Measurements from ENCODE around the gene OR2T35.
"Not testable (repeated sequence)": the region's sequence is repeated elsewhere in the genome, so short reads cannot be mapped to it uniquely, and the experiment has no call there.

The OR2T35 gene

DNA sequence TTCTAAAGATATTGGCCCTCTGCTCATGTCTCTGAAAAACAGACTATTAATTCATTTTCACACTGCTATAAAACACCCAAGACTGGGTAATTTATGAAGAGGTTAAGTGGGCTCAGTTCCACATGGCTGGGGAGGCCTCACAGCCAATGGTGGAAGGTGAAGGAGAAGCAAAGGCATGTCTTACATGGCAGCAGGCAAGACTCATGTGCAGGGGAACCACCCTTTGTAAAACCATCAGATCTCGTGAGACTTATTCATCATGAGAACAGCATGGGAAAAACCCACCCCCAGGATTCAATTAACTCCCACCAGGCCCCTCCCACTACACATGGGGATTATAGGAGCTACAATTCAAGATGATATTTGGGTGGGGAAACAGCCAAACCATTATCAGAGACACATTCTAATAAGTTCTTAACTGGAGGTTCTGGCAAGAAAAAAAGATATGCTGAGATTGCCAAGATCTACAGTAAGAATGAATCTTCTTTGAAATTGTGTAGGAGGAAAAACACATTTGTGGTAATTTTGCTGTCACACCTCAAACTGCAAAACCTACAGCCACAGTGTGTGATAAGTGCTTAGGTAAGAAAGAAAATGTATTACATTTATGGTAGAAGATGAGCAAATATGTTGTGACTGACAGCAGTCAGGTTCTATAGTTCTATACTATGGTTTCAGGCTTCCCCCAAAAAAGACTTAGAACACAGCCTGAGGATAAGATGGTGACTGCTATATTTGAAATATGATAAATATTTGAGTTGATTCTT lies 3.9 kb upstream of the OR2T35 start:
- POLR2A ChIA-PET; CTCF ChIA-PET; DNase-seq (ENCODE audit: low read depth, low spot score); H3K4me3 ChIP-seq (ENCODE audit: low read depth, low read length): not testable (repeated sequence)

DNA sequence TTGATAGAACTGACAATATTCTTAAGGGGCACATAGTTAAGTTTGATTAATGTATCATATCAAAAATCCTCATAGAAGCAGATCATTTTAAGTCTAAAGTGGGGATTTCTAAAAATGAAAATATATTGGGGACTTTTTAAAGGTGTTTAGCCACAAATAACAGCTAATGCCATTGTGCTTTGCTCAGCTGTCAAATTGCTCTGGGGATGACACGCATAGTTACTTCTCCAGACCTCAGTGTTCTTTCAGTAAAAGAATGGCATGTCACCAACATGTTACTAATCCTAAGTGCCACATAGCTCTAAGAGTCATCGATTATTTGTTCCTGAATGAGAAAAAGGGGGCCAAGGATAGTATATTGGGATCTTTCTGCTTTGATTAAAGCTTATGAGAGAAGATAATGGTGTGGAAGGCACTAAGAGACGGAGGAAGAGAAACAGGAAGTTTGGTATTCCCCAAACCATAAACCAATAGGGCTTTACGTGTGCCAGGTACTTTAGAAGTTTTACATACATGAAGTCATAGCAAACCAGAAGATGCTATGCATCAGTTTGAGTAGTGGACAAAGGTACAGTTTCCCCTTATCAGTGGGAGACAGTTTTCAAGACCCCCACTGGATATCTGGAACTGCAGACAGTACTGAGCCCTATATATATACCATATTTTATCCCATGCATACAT lies 2.0 kb downstream of the OR2T35 start:
- CTCF ChIA-PET; H3K4me3 ChIP-seq (ENCODE audit: low read depth, low read length); DNase-seq (ENCODE audit: low read depth, low spot score); POLR2A ChIA-PET: not testable (repeated sequence)

DNA sequence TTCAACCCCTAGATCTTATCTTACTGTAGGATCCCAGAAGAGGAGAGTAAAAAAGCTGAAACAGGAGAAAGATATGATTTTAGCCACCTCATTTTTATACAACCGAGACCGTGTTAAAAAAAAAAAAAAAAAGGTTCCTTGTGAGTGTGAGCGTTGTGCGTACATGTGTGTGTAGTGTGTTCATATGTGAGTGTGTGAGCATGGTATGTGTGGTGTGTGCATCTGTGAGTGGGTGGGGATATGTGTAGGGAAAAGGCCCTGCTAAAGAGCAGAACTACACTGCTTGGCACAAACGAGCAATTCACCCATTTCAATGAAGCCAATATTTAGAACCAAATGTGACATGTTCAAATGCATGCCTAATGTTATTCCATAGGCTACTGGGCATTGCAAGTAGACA lies 3.5 kb downstream of the OR2T35 start:
- H3K4me3 ChIP-seq (ENCODE audit: low read depth, low read length); POLR2A ChIA-PET; DNase-seq (ENCODE audit: low read depth, low spot score); CTCF ChIA-PET: not testable (repeated sequence)

DNA sequence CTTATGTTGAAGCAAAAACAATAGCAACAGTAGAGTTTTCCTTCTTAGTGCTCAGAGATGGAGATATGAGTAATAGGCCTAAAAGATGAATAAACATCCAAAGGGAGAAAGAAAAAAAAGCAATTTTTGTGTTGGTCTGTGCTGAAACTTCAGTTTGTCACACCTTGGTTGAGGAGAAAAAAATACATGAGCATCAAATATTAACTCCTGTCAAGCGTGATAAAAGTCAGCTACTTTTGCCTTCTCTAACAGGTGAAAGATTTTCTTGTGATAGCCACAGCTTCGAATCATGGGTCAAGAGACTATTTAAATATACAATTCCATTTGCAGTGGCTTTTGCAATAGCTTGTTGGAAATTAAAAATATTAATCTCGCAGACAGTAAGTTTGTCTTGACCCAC lies 4.2 kb downstream of the OR2T35 start:
- DNase-seq (ENCODE audit: low read depth, low spot score); H3K4me3 ChIP-seq (ENCODE audit: low read depth, low read length); CTCF ChIA-PET; POLR2A ChIA-PET: not testable (repeated sequence)

DNA sequence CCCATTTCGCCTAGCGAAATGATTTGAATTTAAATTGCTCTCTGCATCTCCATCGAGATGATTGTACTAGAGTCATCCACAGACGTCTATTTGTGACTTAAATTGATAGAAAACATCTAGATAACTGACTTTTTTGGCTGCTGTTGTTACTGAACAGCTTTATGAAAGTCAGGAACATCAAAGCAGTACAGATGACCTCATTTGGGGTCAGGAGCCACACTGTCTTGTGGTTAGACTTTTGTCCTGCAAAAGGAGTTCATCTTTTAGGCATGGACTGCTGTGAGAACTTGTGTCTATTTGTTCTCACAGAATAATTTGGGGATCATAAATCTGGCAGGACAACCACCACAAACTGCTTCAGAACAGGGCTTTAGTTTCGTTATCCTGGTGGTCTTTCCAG lies 5.4 kb downstream of the OR2T35 start:
- H3K4me3 ChIP-seq (ENCODE audit: low read depth, low read length); DNase-seq (ENCODE audit: low read depth, low spot score); CTCF ChIA-PET; POLR2A ChIA-PET: not testable (repeated sequence)

DNA sequence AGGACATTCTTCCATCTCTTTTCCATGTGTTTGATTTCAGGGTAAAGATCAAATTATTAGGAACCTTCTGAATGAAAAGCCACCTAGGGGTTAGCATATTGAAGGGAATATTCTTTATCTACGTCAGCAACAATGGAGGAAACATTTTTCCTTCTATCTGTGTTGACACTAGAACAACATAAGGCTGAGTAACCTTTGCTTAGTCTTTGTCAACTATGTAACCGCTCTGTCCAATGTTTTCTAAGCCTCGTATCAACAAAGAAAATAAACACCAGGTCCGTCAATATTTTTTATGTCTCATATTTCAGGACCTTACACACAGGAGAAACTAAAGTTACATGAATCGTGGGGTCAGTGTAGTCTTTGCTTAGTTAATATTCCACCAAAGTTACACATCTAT lies 8.5 kb downstream of the OR2T35 start:
- H3K4me3 ChIP-seq (ENCODE audit: low read depth, low read length); CTCF ChIA-PET; DNase-seq (ENCODE audit: low read depth, low spot score); POLR2A ChIA-PET: not testable (repeated sequence)

DNA sequence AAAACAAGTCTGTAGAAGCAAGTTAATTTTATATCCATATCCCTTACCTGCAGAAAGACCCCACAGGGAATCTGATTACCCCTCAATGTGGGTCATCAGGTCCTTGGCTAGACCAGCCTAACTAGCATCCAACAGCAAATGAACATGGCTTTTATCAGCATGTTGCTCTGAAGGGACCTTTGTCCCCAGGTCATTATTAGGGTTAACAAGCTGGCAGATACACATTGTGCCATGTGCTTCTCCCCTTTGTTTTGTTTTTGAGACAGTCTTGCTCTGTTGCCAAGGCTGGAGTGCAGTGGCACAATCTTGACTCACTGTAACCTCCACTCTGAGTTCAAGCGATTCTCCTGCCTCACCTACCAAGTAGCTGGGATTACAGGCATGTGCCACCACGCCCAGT lies 10.1 kb downstream of the OR2T35 start, which contains the start of gene OR2T11:
TSS of gene OR2T11 (minus strand) at position 101 of the 400 bp plus-strand sequence. CDS start 7,963 bp downstream, outside the sequence.
- DNase-seq (ENCODE audit: low read depth, low spot score); H3K4me3 ChIP-seq (ENCODE audit: low read depth, low read length); CTCF ChIA-PET; POLR2A ChIA-PET: not testable (repeated sequence)

DNA sequence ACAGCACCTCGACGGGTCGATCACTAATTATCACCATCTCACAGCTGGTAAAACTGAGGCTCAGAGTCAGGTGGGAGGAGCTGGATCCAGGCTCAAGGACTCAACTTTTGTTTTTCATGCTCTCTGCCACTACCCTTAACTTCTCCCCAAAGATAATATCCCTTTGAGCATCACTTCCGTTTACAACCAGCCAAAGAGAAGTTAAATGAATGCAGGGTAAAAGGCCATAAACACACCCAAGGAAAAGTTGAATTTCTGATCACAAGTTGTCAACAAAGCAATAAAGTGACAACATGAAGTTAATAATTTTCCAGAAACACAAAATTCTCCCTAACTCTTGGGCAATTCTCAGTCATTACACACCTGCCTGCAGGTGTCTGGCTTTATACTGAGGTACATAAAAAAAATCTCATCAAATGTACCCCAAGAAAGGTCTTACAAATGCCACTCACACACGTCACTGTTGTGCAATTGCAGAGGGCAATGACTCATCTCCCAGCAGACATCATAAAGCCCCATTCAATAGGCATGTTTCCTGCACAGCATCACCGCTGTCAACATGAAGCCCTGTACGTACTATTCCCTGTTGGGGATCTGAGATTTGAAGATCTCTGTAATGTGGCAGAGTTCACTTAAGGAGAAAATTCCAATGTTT lies 13.6 kb downstream of the OR2T35 start:
- ChIA-PET POLR2A (no interaction called here), CTCF (no interaction called here)
- H3K4me3 ChIP-seq (ENCODE audit: low read depth, low read length): no peak overlapping the region
- TF ChIP-seq, protein P1, sequence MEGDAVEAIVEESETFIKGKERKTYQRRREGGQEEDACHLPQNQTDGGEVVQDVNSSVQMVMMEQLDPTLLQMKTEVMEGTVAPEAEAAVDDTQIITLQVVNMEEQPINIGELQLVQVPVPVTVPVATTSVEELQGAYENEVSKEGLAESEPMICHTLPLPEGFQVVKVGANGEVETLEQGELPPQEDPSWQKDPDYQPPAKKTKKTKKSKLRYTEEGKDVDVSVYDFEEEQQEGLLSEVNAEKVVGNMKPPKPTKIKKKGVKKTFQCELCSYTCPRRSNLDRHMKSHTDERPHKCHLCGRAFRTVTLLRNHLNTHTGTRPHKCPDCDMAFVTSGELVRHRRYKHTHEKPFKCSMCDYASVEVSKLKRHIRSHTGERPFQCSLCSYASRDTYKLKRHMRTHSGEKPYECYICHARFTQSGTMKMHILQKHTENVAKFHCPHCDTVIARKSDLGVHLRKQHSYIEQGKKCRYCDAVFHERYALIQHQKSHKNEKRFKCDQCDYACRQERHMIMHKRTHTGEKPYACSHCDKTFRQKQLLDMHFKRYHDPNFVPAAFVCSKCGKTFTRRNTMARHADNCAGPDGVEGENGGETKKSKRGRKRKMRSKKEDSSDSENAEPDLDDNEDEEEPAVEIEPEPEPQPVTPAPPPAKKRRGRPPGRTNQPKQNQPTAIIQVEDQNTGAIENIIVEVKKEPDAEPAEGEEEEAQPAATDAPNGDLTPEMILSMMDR (IDR thresholded peaks at IDR 0.05; ENCODE audit: insufficient read depth, low read length, missing control alignments): no peak
- DNase-seq (ENCODE audit: low read depth, low spot score): no peak

DNA sequence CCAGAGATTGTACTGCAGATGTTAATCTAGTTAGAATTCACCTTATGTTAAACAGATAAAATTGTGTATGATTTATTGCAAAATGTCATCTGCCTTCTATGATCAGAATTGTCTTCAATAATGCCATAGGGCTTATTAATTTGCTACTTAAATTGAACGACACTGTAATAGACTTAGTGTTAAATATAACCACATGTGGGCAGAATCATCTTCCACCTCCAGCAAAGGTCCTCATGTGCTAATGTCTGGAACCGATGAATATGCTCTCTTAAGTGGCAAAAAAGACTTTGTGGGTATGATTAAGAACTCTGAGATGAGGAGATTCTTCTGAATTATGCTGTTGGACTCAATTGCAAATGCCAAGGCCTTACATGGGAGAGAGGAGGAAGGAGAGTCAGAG lies 14.5 kb downstream of the OR2T35 start:
- DNase-seq (ENCODE audit: low read depth, low spot score): no peak
- H3K4me3 ChIP-seq (ENCODE audit: low read depth, low read length): no peak overlapping the region
- ChIA-PET CTCF (no interaction called here), POLR2A (no interaction called here)
- TF ChIP-seq, protein P1 (IDR thresholded peaks at IDR 0.05; ENCODE audit: insufficient read depth, low read length, missing control alignments): no peak
